ENCODE results near the gene QSOX1.

QSOX1 gene

GRCh38 chr1:180248176-180248575, 93.5 kb downstream of the QSOX1 start:
- H3K4me3 ChIP-seq (replicated peaks; ENCODE audit: low read depth, low read length) = no peak overlapping the region
- no peak for DNase-seq (ENCODE audit: extremely low read depth, low read depth)
- no peak for TF ChIP-seq CTCF (IDR thresholded peaks at IDR 0.05; ENCODE audit: low read depth, low read length, missing control alignments)

DNA sequence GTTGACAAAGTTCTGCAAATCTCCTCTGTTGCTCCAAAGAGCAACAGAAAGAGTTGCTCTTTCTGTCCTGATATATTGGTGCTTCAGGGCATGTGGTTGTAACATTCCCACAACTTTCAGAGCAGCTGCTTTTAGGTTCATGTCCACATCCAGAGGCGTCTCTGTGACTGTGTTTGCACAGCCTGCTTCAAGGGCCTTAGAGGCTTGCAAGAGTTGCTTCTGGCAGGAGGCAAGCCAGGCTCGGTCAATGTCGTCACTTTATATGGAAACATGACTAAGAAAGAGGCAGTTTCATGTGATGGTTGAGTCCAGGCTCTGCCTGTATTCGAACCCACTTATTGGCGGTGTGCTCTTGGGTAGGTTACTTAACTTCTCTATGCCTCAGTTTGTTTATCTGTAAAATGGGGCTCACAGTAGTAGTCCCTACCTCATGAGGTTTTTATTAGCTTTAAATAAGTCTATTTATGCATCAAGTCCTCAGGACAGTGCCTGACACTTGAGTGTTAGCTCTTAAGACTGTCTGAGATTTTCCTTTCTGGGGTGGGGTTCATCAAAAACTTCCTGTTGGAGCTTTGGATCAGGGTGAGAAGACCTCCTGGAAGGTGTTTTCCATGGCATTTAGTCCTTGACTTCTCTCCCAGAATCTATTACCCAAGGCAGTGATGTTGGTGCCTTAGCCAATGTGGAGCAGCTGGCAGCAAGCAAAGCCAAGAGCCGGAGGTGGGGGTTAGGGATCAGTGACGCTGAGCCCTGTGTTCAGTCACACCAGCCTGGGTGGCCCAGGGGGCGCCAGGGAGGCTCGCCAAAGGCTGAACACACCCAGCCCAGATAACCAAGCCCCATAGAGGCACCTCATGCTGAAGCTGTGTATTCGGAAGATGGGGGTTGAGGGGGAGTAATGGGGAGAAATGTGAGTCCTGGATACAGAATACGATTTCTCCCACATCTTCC, 94.3 kb downstream of the QSOX1 start:
- no peak overlapping the region for H3K4me3 ChIP-seq (replicated peaks; ENCODE audit: low read depth, low read length)
- TF ChIP-seq CTCF (IDR thresholded peaks at IDR 0.05; ENCODE audit: low read depth, low read length, missing control alignments) = peak; percentile 34
- DNase-seq (ENCODE audit: extremely low read depth, low read depth) = no peak

- no peak overlapping the region for H3K4me3 ChIP-seq (replicated peaks; ENCODE audit: low read depth, low read length)
- no peak for TF ChIP-seq CTCF (IDR thresholded peaks at IDR 0.05; ENCODE audit: low read depth, low read length, missing control alignments)
- no peak for DNase-seq (ENCODE audit: extremely low read depth, low read depth)
Measured at GRCh38 chr1:180249725-180250498, 95.2 kb downstream of the QSOX1 start.

GRCh38 chr1:180250499-180250770, 95.8 kb downstream of the QSOX1 start:
- no peak for TF ChIP-seq CTCF (IDR thresholded peaks at IDR 0.05; ENCODE audit: low read depth, low read length, missing control alignments)
- no peak for DNase-seq (ENCODE audit: extremely low read depth, low read depth)
- H3K4me3 ChIP-seq (replicated peaks; ENCODE audit: low read depth, low read length) = no peak overlapping the region

DNA sequence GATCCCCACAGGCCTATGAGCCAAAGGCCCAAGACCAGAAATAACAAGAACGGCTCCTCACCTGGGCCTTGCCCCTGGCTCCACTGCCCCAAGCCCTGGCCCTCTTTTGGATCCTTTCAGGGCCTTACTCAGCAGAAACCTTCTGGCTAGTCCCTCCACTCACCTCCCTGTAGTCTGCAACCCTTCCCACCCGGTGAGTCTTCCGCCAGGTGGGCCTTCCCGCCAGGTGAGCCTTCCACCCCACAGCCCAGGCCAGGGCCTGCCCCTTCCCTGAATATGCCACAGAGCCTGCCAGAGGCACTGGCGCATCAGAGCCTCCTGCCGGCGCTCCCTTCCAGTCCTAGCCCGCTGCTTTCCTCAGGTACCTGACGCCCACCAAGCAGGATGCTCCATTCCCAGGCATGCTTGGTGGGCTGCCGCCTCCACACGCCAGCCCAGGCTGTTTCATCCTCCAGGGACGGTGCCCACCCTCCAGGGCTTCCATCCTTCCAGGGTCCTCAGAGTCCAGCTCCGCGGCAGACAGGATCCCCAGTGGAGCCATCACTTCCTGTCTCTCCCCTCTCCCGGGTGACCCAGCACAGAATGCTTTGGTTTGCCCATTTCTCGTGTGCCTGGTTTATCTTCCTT, 96.3 kb downstream of the QSOX1 start:
- DNase-seq (ENCODE audit: extremely low read depth, low read depth) = no peak
- no peak overlapping the region for H3K4me3 ChIP-seq (replicated peaks; ENCODE audit: low read depth, low read length)
- TF ChIP-seq CTCF (IDR thresholded peaks at IDR 0.05; ENCODE audit: low read depth, low read length, missing control alignments) = no peak

DNA sequence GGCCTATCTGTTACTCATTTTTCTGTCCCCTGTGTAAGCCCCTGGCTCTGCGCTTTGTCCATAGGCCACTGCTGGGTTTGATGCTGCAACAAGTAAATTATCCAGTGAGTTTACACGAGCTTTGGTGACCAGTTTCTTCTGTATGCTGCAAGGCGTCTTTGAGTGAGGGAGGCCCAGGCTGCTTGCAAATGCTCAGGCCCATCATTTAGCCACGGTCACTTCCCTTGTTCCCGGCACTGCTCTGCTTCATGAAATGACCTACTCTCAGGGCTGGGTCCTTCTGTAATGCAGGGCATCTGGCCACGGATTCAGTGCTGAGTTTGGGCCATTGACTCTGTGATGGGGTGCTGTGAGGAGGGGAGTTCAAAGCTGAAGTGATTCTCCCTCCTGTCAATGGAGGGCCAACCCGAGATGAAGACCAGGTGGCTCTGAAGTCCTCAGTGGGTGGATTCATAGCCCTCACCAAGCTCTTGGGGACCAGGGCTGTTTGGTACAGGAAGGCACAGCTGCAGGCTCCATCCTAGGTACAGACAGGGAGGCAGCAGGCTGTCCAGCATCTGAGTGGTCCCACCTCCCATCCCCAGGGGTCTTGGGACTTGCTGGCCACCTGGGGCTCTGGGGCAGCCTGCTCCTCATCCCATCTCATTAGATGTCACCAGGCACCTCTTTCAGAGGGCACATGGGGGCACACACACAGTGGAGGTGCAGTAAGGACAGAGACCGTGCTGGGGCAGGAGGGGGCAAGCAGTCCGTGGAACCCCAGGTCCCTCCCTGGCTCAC, 97.0 kb downstream of the QSOX1 start:
- TF ChIP-seq CTCF (IDR thresholded peaks at IDR 0.05; ENCODE audit: low read depth, low read length, missing control alignments) = no peak
- H3K4me3 ChIP-seq (replicated peaks; ENCODE audit: low read depth, low read length) = no peak overlapping the region

More for the DNA sequence above, 97.0 kb downstream of the QSOX1 start:
- no peak for DNase-seq (ENCODE audit: extremely low read depth, low read depth)

All from HFF-Myc (cell line).